NOMO-1 treated with dmso at 0.1 percent for 144 hours (cell line): ENCODE measurements around the gene COPS3.

Experiments
- DNase-seq: peaks from one replicate; lab custom pipeline; 2025; ENCODE audit not compliant: unreplicated experiment; lab: John Stamatoyannopoulos, UW

The COPS3 gene

DNA sequence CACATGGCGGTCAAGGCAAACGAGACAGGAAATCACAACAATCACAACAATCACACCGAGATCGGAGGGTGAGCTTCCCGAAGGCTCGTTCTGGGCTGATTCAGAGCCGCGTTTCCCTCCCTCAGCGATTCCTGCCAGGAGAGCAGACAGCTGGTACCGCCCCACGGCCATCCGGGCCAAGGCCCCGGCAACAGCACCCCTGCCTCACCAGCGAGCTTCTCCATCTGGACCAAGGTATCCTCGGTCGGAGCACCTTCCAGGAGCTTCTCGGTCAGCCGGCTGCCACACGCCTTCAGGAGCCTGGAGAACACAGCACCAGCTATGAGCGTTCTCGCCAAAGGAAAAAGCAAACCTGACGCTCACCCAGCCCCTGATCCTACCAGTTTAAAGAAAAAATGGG is 59.7 kb downstream of the COPS3 start:
- no peak for DNase-seq

DNA sequence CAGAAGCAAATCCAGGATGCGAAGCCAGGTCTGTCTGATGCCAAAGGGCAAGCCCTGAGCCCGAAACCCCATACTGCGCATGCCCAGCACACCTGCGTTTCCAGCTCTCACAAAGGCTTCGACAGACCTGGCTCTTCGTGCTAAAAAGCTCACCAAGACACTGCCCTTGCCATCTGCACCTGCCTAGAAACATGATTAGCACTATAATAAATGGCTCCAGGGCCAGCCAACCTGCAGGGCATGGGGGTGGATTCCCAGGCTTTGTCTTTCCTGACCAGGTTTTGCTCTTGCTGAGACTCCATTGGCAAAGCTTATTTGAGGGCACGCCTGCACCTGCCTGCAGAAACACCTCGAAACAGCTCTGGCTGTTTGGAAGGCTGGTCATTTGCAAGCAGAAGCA is 60.5 kb downstream of the COPS3 start:
- no peak for DNase-seq

DNA sequence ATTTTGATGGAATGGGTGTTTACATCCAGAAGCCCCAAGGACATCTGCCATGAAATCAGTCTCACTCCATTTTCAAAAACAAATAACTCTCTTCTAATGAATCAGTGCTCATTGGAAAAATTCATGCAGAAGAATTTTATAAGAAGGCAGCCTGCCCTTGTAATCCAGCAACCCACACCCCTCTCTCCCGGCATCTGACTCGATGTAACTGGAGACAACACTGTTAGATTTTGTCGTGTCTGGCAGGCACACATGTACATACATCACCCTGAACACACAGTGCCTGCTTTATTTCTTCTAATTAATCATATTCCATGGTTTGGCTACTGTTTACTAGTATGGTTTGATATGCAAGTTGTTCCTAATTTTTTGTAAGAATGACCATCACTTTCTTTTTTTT is 63.1 kb downstream of the COPS3 start:
- no peak for DNase-seq

DNA sequence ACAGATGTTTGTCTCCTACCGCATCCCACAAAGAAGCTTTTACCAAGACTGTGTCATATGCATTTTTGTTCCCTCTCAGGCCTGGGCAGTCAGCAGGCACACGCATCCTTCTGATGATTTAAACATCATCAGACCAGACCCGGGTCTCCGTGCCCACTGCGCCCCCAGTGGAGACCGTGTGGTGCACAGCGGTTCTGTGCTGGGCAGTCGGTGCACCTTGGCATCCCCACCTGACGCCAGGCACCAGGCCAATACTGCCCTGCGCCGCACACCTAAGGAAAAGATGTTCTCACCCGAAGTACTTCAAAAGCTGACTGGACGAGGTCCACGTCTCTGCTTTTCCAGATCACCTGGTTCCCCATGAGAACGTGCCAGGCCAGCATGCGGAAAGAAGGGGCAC is 64.3 kb downstream of the COPS3 start:
- no peak for DNase-seq

DNA sequence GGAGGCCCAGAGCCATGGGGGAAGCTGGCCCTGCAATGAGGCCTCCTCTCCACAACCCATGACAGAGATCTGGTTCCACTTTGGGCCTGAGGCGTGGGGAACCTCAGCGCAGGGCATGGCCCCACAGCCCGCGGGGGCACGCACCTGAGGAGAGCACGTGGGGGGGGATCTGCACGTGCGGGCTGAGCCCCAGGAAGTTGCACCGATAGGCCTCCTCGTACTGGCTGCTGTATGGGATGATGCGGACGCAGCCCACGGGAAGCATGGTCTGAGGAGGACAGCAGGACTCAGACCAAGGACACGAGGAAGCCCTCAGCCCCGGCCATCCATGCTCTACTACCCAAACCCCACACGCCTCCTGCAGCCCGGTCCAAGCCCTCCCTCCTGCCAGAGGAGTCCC is 64.8 kb downstream of the COPS3 start:
- no peak for DNase-seq

DNA sequence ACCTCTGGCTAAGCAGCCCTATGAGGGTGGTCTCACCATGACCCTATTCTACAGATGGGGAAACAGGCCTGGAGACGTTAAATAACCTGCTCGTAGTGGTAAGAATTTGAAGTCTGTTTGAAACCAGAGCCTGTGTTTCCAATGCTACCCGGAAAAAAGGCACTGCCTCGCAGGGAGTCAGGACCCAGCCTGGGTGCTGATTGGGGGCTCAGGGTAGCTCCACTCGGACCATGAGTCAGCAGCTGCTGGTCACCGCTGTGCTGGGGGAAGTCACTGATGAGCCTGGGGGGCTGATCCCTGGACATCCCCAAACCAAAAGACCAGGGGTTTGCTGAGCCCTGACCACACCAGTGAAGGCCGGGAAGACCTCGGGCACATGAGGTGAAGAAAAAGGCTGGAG is 65.5 kb downstream of the COPS3 start:
- no peak for DNase-seq

DNA sequence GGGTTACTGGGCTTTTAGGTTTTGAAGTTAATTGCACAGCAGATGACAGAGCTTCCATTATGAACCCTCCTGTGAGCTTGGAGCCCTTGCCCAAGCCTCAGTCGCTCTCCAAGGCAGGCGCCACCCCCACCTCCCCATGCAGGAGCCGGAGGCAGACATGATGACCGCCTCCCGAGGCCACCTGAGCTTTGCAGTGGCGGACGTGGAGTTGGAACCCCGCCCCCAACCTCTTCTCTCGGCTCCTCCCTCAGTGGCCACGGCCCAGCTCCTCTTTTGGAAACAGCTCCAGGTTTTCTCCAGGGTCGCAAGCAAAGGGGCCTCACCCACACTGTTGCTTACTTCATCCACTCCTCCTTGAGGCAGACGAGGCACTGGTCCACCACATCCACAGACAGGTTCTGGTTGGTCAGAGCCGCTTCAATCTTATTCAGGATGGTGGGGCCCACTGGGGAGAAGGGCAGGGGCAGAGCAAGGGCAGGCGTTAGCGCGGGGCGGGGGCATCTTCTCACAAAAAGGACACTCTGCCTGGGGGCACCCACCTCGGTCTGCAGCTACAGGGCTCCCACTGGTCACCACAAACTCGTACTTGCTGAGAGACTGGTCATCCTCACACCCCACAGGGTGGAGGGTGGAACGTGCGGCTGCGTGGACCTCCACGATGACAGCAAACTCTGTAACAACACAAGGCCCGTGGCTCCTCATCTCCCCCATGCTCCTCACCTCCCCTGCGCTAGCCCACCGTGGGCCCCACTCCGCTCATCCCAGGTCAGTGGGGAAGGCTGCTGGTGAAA is 66.2 kb downstream of the COPS3 start:
- no peak for DNase-seq

DNA sequence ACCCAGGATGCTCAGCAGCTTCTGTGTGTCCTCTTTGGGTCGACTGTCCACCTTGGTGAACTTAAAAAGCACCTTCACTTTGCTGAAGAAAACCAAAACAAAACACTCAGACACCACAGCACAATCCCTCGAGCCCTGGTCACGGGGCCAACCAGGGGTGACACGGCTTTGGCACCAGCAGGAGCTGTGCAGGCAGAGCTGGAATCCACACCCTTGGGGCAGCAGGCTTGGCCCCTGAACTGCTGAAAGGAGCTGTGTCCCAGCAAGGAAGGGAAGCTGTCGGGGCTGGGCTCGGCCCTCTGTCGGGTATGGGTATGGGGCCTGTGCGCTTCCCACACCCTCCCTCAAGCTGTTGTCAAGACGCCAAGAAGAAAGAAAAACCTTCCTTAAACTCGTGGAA is 67.3 kb downstream of the COPS3 start:
- DNase-seq, result no peak

DNA sequence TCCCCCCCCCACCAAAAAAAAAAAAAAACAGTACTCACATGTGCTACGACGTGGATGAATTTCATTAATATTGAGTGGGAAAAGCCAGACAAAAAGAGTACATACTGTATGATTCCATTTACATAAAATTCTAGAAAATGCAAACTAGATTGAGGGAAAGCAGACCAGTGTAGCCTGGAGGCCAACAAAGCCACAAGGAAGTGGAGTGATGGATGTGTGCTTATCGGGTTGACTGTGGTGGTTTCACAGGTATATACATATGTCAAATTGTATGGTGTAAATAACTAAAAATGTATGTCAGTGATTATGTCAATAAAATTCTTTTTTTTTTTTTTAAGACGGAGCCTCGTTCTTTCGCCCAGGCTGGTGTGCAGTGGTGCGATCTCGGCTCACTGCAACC is 73.0 kb downstream of the COPS3 start:
- no peak for DNase-seq

DNA sequence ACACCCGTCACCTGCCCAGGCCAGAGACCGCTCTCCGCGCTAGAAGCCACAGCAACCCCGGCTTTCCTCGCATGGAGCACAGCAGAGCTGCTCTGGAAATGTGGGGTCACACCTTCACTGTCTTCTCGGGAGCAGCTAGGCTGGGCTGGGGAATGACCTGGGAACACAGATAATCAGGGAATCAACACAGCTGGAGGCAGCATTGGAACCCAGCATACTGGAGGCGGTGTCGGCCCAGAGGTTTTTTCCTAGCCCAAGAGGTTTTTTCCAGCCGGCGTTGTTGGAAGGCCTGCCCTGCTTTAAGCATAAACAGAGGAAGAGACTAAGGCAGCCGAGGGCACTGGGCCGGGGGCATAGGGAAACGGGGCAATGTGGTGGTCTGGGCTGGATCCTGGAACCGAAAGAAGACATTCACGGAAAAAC is 74.1 kb downstream of the COPS3 start:
- no peak for DNase-seq

DNA sequence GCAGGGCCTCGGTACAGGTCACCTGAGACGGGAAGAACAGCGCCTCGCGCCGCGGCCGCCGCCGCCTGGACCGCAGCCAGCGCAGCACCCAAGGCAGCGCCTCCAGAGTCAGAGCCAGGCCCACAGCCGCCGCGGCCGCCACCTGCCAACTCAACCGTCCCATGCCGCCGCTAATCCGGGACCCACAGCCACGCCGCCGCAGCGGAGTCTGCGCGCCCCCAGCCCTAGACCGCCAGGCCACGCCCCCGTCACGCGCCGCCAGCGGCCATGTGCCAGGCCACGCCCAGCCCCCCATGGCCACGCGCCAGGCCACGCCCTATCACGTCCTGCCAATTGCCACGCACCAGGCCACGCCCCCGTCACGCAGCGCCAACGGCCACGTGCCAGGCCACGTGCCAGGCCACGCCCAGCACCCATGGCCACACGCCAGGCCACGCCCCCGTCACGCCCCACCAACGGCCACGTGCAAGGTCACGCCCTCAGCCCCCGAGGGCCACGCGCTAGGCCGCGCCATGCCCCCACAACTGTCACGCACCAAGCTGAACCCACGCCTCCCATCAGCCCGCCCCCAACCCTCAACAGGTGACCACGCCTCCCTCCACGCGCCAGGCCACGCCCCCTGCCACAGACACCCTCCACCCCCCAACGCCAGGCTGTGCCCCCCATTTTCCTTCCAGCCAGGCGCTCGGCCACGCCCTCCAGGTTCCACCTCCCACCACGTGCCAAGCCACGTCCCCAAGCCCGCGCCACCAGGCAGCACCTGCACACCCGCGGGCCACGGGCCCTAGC is 74.7 kb downstream of the COPS3 start, which contains the start of gene PLD6:
Gene PLD6 (minus strand): TSS at position 210 of the 789 bp plus-strand sequence. CDS start 47 bp downstream, at position 163.
- DNase-seq, result peak; percentile 72

DNA sequence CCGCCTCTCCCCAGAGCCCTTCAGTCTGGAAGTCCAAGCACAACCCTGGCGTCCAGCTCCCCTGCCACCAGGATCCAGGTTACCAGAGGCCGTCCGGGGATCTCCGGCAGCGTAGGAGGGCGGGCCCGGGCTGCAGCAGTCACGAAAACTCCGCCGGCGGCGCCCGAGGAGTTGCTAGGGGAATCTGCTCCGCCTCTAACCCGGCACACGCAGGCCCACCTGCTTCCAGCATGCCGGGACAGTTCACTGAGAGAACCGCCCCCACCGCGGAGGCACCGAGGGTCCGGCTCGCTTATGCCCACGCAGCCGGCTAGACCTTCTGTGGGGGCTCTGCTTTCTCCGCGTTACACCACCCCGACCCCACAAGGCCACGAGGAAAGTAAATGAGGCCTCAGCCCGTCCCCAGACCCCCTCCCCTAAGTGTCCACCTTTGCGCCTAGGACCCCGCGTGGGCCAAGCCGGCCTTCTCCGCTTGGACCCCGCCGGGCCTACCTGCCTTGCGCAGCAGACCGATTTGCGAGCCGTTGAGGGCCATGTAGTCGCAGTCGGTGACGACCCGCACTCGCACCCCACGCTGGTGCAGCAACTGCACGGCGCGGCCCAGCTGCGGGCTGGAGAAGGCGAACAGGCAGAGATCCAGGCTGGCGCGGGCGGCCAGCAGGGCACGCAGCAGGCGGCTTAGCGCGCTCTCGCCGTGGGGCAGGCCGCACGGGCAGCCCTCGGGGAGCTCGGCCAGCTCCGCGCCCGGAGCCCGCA is 75.5 kb downstream of the COPS3 start:
- peak; percentile 26 for DNase-seq

DNA sequence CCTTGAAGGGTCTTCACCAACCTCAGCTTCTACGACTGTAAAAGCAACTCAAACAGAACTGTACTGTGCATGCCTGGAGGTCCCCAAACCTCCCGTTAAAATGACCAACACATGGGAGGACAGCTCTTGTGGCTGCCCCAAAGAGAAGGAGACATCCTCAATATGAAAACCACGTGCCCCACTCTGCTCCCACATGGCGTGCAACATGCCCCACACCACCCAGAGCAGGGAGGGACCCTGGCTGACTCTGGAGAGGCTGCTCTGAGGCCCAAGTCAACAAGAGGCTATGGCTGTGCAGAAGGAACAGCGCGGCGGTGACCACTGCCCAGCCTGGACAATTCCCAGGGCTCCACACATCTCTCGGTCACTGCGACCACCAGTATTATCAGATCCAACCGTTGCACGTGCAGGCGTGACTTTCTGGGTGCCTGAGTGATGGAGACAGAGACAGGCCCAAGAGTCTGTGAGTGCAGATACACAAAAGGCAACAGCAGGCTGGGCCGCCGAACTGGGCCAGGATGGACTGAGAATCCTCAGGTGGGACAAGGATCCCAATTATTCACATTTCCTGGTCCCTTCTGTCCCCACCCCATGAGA is 76.3 kb downstream of the COPS3 start:
- DNase-seq, result no peak

DNA sequence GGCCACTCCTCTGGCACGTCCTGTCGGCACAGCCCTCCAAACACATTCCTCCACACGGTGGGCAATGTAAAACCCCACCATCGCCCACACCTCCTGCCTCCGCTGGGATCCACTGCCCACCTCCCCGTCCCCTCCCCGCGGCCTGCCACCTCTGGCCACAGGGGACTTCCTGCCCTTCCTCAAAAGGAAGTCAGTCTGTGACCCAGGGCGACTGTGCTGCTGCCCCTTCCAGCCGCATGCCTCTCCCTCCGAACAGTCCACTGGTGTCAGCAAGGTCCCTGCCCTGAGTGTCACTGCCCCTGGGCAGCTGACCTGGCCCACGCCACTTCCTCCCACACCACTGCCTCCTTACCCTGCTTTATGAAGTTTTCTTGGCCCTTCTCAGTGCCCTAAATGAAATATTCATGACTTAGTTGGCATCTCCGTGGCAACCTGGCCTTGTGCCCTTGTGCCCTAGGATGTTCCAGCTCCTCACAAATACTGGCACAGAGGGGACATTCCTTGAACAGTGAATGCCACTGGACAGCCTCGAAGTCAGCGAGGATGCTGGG is 76.9 kb downstream of the COPS3 start:
- no peak for DNase-seq

DNA sequence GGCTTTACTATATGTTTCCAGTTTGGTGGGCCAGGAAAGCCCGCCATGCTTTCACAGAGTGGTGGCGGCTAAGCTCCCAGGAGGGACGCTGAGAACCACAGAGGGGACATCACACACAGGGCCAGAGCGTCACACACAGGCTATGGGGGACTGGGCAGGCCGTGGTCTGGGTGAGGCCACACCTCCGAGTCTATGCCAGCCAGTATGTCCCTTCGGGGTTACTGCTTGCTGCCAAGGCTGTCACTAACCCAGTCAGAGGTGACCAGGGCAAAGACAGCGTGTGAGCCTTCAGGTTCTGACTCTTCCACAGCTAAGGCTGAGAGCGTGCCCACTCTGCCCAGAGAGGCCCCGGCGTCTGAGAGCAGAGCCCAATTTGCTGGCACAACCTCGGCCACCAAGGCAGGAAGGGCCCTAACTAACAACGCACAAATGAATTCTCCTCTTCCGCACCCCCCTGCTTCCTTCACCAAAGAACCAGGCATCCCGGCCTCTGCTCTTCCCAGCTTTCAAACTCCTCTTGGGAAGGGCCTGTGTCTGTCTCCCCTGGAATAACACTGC is 77.8 kb downstream of the COPS3 start:
- DNase-seq, result no peak

DNA sequence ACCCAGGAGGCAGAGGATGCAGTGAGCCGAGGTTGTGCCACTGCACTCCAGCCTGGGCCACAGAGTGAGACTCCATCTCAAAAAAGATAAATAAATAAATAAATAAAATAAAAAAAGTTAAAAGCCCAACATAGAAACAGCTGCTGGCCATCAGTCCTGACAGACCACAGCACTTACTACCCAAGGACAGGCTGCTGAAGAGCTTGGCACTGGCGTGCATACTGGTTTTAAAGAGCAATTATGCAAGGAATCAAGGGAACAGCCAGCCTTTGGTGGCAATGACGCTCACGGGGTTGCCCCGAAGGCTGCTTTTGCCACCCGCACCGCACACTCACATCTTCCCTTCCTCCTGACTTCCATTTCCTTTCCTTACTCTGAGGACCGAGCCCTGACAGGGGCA is 79.1 kb downstream of the COPS3 start:
- no peak for DNase-seq

DNA sequence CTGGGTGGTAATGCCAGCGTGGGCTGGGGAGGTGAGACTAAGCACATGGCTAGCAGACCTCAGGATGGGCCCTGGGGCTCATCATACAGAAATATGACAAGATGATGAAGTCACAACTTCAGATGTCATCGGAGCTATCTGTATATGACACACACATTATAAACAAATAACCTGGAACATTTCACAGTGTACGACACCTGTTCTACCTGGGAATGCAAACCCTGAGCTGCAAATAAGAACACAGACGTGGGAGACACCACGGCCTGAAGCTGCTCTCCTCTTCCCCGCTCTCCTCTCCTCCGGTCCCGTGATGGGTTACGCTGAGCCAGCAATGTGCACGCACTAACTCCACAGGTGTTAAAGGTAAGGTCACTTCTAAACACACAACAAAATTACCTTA is 79.8 kb downstream of the COPS3 start:
- no peak for DNase-seq

DNA sequence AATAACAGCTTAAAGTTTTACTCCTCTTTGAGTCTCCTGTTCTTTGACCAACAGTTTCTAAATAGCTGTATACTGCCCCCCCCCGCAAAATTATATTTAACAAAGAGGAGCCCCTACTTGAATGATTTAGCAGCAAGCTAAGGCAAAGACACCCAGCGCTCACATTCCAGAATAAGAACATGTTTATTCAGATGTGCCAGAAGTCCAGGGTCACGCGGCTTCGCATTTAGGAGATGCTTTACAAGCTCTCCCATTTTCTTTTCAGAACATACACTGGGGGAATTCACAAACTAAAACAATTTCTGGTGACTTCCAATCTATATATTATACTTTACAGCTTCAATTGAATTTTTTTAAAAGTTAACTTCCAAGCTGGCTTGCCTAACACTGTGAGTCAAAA is 80.2 kb downstream of the COPS3 start:
- no peak for DNase-seq

DNA sequence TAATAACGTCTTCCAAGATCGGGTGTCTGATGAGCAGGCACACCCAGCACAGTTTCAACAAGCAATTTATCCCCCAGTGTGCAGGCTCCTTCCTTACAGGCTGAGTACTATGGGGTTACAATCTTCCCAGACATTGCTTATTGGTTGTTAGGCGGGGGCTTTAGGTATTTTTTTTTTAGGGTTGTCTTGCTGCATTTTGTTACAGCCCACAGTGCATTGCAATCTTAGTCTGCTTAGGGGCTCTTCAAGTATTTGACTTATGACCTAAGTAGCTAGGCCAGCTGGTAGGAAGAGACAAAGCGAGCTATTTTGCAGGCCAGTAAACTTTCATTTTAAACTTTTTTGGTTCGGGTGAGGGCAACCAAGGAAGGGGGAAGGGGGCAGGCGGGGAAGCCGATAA is 80.7 kb downstream of the COPS3 start:
- no peak for DNase-seq

DNA sequence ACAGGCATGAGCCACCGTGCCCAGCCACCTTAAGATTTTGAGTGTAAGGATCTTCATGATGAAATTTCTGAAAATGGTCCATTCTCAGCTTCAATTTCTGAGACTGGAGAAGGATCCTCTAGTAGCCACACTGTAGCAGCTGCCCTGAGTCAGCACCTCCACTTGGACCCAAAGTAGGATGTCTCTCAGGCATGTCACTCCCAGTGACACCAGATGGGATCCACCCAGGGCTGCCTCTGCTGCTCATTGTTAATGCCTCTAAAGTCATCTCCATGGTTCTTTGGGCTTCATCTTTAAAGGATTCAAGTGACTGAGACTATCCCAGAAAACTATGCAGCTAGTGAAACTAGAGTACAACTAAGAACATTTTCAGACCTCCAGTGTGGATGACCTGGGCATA is 82.8 kb downstream of the COPS3 start:
- DNase-seq, result no peak

DNA sequence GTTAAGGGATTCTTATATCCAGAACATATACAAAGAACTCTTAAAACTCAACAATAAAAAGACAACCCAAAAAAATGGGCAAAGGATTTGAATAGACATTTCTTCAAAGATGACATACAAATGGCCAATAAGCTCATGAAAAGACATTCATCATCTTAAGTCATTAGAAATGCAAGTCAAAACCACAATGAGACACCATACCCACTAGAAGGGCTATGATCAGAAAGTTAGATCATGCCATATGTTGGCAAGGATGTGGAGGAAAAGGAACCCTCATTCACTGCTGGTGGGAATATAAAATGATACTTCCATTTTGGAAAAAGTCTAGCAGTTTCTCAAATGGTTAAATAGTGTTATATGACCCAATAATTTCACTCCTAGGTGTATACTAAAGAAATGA is 84.3 kb downstream of the COPS3 start:
- DNase-seq, result no peak
